Heart right ventricle (tissue), 16 donors: ENCODE measurements around the gene TMEM63B. TPM values are rescaled to one million over a fixed set of nuclear protein-coding genes. Genes with fewer than 3 reads are reported as not detected.
A peak's percentile ranks its signal among the peaks of the same experiment; 100 is the strongest.

Source experiments
- ATAC-seq, 8 donors: fragments of 200-7000 bp; cut with Tn5 transposase; one replicate each; pipeline ENCODE4 v1.9.1; 2020; ENCODE audit warnings: mild to moderate bottlenecking in 8 of 8, moderate library complexity in 8 of 8, moderate number of reproducible peaks in 1 of 8
- DNase-seq, 2 donors: peaks; one replicate each; pipeline ENCODE4 v3.0.0-alpha.2; 2020
- H3K27ac ChIP-seq, 10 donors: fragments of 200-600 bp; sonication (generic) in 2 of 10; one replicate each; pipeline versions ENCODE4 v1.5.0 to v1.8.0; 2020 to 2022; ENCODE audit warnings: mild to moderate bottlenecking in 3 of 10
- H3K27me3 ChIP-seq, 7 donors: fragments of 200-600 bp; one replicate each; pipeline ENCODE4 v1.8.0; 2021 to 2022; ENCODE audit warnings: mild to moderate bottlenecking in 2 of 7
- H3K36me3 ChIP-seq, 9 donors: fragments of 200-600 bp; sonication (generic) in 1 of 9; one replicate each; pipeline versions ENCODE4 v1.5.0 to v1.8.0; 2020 to 2022; ENCODE audit warnings: mild to moderate bottlenecking in 2 of 9
- H3K4me1 ChIP-seq, 9 donors: fragments of 200-600 bp; sonication (generic) in 1 of 9; one replicate each; pipeline versions ENCODE4 v1.5.0 to v1.8.0; 2020 to 2022; ENCODE audit warnings: mild to moderate bottlenecking in 4 of 9
- H3K4me3 ChIP-seq, 10 donors: fragments of 200-600 bp; sonication (generic) in 2 of 10; one replicate each; pipeline versions ENCODE4 v1.5.0 to v1.8.0; 2020 to 2022; ENCODE audit warnings: mild to moderate bottlenecking in 7 of 10, moderate library complexity in 2 of 10
- H3K9me3 ChIP-seq, 11 donors: fragments of 200-600 bp in 10 of 11; sonication (generic) in 2 of 11; one replicate each; pipeline versions ENCODE4 v1.5.0 to v1.8.0; 2013 to 2022; ENCODE audit warnings: mild to moderate bottlenecking in 2 of 11, control low read depth in 1 of 11, moderate library complexity in 1 of 11
- WGBS, 2 donors: extraction: QIAGEN DNeasy Blood & Tissue Kit; methylation state at CpG; one replicate each; pipeline ENCODE4 v1.1.7; 2013; ENCODE audit warnings: inconsistent platforms in 1 of 2; 5-methylcytosine and 5-hydroxymethylcytosine counted together
- intact Hi-C, 10 donors: fragments of 100-400 bp; cut with DNase I; formaldehyde crosslinking; loops; one replicate each; pipeline versions ENCODE4 v1.11.1 to v1.14.2; 2022
- polyA plus RNA-seq, 2 donors: library from polyadenylated mRNA; stranded (reverse); fragments of 200-250 nt; gene quantifications; one replicate each; pipeline ENCODE4 v1.2.3, GENCODE V29; 2013
- total RNA-seq, 10 donors: library from RNA; stranded (reverse); fragmentation: NEBNext Ultra II Directional in 3 of 10; extraction: Animal tissue kit (Norgen Biotek cat#: 25700) in 3 of 10; gene quantifications; one replicate each; pipeline versions ENCODE4 v1.2.1 to v1.2.4, GENCODE V29; 2021 to 2023
- TF ChIP-seq, protein P1 (sequence below), 9 donors: fragments of 200-600 bp; sonication (generic) in 2 of 9; IDR thresholded peaks; one replicate each; pipeline versions ENCODE4 v1.5.0 to v1.8.0; 2021 to 2022; ENCODE audit warnings: antibody characterized with exemption in 9 of 9, mild to moderate bottlenecking in 5 of 9, moderate library complexity in 1 of 9
- donor health status: Arrhythmogenic right ventricular cardiomyopathy.
- donor health status: ischemic (EF 13 %, LVEDD 7.1; RV severe dilation, severe dysfunction).
- donor health status: healthy with polysubstance abuse.
- donor health status: DM: no; HTN: yes; CAD: no.
- donor health status: DM: no; HTN: no; CAD: no.
- donor health status: ischemic (EF 25% LVEDD 6.9; RV normal size, moderate dysfunction).
- donor health status: ischemic (EF 25% LVEDD 5.7; RV mildly dilated, moderate dysfunction).
- donor health status: healthy.
- donor health status: DM: yes; HTN: yes; CAD: no.
- donor health status: Ischemic cardiomyopathy.
- donor health status: ischemic (EF 35%, LVEDD 5.7; RV mildly dilated, moderate dysfunction).
- donor health status: nonischemic (EF 11% LVEDD 7.7; RV severe dilation, severe dysfunction).
- donor health status: DM: yes; HTN: yes; CAD: no.
- donor health status: PGD.
- donor health status: ischemic (EF 29% LVEDD 5.4; RV normal size, mild dysfunction).
- donor health status: nonischemic (EF 23%, LVEDD 6.1; RV moderate dilation, normal function).

Gene TMEM63B
- total and polyA plus RNA-seq, 12 donors, result 20.3 to 67.1 (median 37.3) TPM

GRCh38 chr6:44148306-44148705 lies 21.0 kb downstream of the TMEM63B start:
- Histone ChIP-seq H3K36me3 (peaks cover 0 to 81% (median 36%) of the 10 kb centered on the region in 9 donors), H3K4me1 (peaks cover 0 to 22% (median 4%) of the 10 kb centered on the region in 9 donors), H3K4me3 (no peak overlapping the region), H3K9me3 (no peaks in the 10 kb centered on the region), H3K27ac (no peak overlapping the region), H3K27me3 (no peaks in the 10 kb centered on the region)
- DNase-seq (no peak), ATAC-seq (no peak)
- 93 to 94% methylated on average over 9 of the region's 9 CpGs for WGBS, 2 donors
- TF ChIP-seq, protein P1, sequence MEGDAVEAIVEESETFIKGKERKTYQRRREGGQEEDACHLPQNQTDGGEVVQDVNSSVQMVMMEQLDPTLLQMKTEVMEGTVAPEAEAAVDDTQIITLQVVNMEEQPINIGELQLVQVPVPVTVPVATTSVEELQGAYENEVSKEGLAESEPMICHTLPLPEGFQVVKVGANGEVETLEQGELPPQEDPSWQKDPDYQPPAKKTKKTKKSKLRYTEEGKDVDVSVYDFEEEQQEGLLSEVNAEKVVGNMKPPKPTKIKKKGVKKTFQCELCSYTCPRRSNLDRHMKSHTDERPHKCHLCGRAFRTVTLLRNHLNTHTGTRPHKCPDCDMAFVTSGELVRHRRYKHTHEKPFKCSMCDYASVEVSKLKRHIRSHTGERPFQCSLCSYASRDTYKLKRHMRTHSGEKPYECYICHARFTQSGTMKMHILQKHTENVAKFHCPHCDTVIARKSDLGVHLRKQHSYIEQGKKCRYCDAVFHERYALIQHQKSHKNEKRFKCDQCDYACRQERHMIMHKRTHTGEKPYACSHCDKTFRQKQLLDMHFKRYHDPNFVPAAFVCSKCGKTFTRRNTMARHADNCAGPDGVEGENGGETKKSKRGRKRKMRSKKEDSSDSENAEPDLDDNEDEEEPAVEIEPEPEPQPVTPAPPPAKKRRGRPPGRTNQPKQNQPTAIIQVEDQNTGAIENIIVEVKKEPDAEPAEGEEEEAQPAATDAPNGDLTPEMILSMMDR (IDR thresholded peaks at IDR 0.05), result no peak
- intact Hi-C loops, result no loop called here

GRCh38 chr6:44149369-44150012 lies 22.1 kb downstream of the TMEM63B start:
- ATAC-seq, result no peak
- H3K4me1 ChIP-seq, result peaks cover 0 to 22% (median 4%) of the 10 kb centered on the region in 9 donors
- 88 to 89% methylated on average over 7 of the region's 7 CpGs for WGBS, 2 donors
- no peak for DNase-seq
- no peak overlapping the region for H3K27ac ChIP-seq
- H3K36me3 ChIP-seq, result peaks cover 0 to 77% (median 33%) of the 10 kb centered on the region in 9 donors
- H3K9me3 ChIP-seq, result no peaks in the 10 kb centered on the region
- intact Hi-C loops, result loop anchor here in 4 of 10 donors (1.0 to 10.0 kb wide), 4 partner anchors 49 to 185 kb away; no protein-coding TSS in a partner anchor
- H3K27me3 ChIP-seq, result no peaks in the 10 kb centered on the region
- no peak overlapping the region for H3K4me3 ChIP-seq
- TF ChIP-seq, protein P1 (IDR thresholded peaks at IDR 0.05), result no peak

DNA sequence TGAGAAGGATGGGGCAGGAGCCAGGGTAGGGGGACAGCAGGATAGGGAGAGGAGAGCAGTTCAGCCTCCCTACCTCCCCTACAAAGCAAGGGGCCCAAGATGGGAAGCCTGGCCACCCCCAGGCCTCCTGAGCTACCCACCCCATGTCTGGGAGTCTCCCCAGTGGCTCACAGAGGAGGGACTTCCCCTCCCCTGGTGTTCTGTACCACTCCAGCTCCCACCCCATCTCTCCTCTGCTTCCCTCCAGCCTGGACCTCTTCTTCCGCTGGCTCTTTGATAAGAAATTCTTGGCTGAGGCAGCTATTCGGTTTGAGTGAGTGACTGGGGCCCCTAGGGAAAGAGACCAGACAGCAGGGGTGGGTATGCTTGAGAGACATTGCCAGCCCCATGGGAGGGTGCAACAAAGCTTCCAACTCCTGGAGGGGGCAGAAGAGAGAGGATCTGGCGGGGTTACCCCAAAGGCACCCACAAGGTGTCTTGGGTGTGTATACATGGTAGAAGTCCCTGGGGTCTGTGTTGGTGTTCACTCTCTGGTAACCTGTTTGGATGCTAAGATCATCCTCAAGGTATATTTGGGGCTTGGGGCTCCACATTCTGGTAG lies 23.1 kb downstream of the TMEM63B start:
- H3K27me3 ChIP-seq, result no peaks in the 10 kb centered on the region
- peaks cover 0 to 22% (median 4%) of the 10 kb centered on the region in 9 donors for H3K4me1 ChIP-seq
- H3K36me3 ChIP-seq, result peaks cover 0 to 67% (median 24%) of the 10 kb centered on the region in 9 donors
- WGBS, 2 donors, result 45 to 64% methylated on average over 3 of the region's 3 CpGs
- peak overlapping the region in 1 of 10 donors; percentile 7 for H3K27ac ChIP-seq
- DNase-seq (no peak), ATAC-seq (peak in 3 of 8 donors; percentile 3 to 52 (median 12))
- intact Hi-C loops, result loop anchor here in 4 of 10 donors (1.0 to 10.0 kb wide), 4 partner anchors 50 to 184 kb away; no protein-coding TSS in a partner anchor
- H3K9me3 ChIP-seq, result no peaks in the 10 kb centered on the region
- no peak overlapping the region for H3K4me3 ChIP-seq
- TF ChIP-seq, protein P1 (IDR thresholded peaks at IDR 0.05), result no peak

DNA sequence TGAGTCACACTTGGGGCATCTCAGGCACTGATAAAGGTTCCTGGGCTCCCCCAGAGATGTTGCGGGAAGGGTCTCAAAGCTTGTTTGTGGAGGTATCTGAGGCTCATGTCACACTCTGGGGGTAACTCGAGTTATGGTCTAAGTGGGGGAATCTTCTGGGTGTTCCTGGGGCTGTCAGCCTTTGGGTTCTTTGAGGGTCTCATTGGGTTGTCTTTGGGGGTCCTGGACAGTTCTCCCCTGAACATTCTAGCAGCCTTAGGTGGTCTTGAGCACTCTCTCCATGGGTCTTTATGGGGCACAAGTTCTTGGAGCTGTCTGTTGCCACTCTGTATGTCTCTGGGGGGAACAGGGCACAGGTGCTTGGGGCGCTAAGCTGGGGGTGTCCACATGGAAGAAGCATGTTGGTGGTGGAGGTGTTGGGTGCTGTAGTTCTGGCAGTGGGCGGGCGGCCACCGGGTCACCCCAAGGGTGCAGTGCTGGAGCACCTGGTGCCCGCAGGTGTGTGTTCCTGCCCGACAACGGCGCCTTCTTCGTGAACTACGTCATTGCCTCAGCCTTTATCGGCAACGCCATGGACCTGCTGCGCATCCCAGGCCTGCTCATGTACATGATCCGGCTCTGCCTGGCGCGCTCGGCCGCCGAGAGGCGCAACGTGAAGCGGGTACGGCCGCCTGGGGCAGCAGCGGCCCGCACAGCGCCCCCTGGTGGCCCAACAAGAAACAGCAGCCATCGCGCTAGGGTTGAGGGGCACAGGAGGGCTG lies 24.2 kb downstream of the TMEM63B start:
- H3K36me3 ChIP-seq, result peaks cover 0 to 56% (median 14%) of the 10 kb centered on the region in 9 donors

More for the DNA sequence above, 24.2 kb downstream of the TMEM63B start:
- peak; percentile 62 to 78 for DNase-seq
- Histone ChIP-seq H3K9me3 (no peaks in the 10 kb centered on the region), H3K4me3 (no peak overlapping the region), H3K27ac (no peak overlapping the region), H3K4me1 (peaks cover 0 to 22% (median 4%) of the 10 kb centered on the region in 9 donors), H3K27me3 (no peaks in the 10 kb centered on the region)
- intact Hi-C loops, result loop anchor here (1.0 to 10.0 kb wide), 6 partner anchors 51 to 183 kb away; no protein-coding TSS in a partner anchor
- TF ChIP-seq, protein P1 (IDR thresholded peaks at IDR 0.05), result peak; percentile 98 to 100 (median 99)
- 24 to 27% methylated on average over 31 of the region's 31 CpGs for WGBS, 2 donors
- peak; percentile 74 to 85 (median 78) for ATAC-seq
